Raji (cell line): ENCODE data around the gene RAB42.

Source experiments
- POLR2A ChIP-seq: IDR thresholded peaks from 2 replicates; pipeline ENCODE4 v1.6.1; 2011; ENCODE audit warnings: low read depth, low read length, control low read depth; ENCODE audit not compliant: insufficient read depth

RAB42 gene

GRCh38 chr1:28591708-28592320, at the start of gene RAB42:
RAB42 (plus strand) TSS chr1:28592265; CDS start chr1:28592512, 247 bp downstream.
- no peak for TF ChIP-seq POLR2A

- TF ChIP-seq POLR2A, result no peak
These were observed 46.8 kb upstream of the RAB42 start for GRCh38 chr1:28545246-28545628.

- TF ChIP-seq POLR2A, result no peak
These were observed 43.7 kb upstream of the RAB42 start for GRCh38 chr1:28548318-28548717.

GRCh38 chr1:28551381-28551780, 40.7 kb upstream of the RAB42 start:
- TF ChIP-seq POLR2A, result no peak

GRCh38 chr1:28552758-28553663, 39.1 kb upstream of the RAB42 start, which contains the start of gene TRNAU1AP:
TRNAU1AP (plus strand) TSS chr1:28553085; CDS start chr1:28553111, 26 bp downstream.
- TF ChIP-seq POLR2A, result peak; percentile 90

GRCh38 chr1:28560886-28561285, 31.2 kb upstream of the RAB42 start:
- no peak for TF ChIP-seq POLR2A

- no peak for TF ChIP-seq POLR2A
These were observed 27.8 kb upstream of the RAB42 start for GRCh38 chr1:28564310-28564709.

- no peak for TF ChIP-seq POLR2A
These were observed 27.0 kb upstream of the RAB42 start for GRCh38 chr1:28565040-28565439.

GRCh38 chr1:28565726-28566125, 26.3 kb upstream of the RAB42 start:
- TF ChIP-seq POLR2A, result no peak

- no peak for TF ChIP-seq POLR2A
These were observed 25.1 kb upstream of the RAB42 start for GRCh38 chr1:28566931-28567330.

GRCh38 chr1:28571911-28572310, 20.2 kb upstream of the RAB42 start:
- TF ChIP-seq POLR2A, result no peak

- TF ChIP-seq POLR2A, result no peak
These were observed 18.5 kb upstream of the RAB42 start for GRCh38 chr1:28573564-28573963.

GRCh38 chr1:28577052-28577678, 14.9 kb upstream of the RAB42 start:
- TF ChIP-seq POLR2A, result no peak; the same call in none of the 2 replicates

- TF ChIP-seq POLR2A, result peak; percentile 48; the same call in 1 of the 2 replicates
These were observed 14.1 kb upstream of the RAB42 start for GRCh38 chr1:28577738-28578536.

- TF ChIP-seq POLR2A, result no peak
These were observed 13.3 kb upstream of the RAB42 start for GRCh38 chr1:28578696-28579218.

- no peak for TF ChIP-seq POLR2A
These were observed 12.7 kb upstream of the RAB42 start for GRCh38 chr1:28579401-28579800.
